ENCODE data around the gene DACH2.

GRCh38 chrX:86103061-86103460, 45.2 kb upstream of the DACH2 start:
- TF ChIP-seq, protein P1, sequence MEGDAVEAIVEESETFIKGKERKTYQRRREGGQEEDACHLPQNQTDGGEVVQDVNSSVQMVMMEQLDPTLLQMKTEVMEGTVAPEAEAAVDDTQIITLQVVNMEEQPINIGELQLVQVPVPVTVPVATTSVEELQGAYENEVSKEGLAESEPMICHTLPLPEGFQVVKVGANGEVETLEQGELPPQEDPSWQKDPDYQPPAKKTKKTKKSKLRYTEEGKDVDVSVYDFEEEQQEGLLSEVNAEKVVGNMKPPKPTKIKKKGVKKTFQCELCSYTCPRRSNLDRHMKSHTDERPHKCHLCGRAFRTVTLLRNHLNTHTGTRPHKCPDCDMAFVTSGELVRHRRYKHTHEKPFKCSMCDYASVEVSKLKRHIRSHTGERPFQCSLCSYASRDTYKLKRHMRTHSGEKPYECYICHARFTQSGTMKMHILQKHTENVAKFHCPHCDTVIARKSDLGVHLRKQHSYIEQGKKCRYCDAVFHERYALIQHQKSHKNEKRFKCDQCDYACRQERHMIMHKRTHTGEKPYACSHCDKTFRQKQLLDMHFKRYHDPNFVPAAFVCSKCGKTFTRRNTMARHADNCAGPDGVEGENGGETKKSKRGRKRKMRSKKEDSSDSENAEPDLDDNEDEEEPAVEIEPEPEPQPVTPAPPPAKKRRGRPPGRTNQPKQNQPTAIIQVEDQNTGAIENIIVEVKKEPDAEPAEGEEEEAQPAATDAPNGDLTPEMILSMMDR (IDR thresholded peaks at IDR 0.05): no peak
- no peak for TF ChIP-seq POLR2A (IDR thresholded peaks at IDR 0.05)
